ENCODE measurements around the gene EFCAB12.

The EFCAB12 gene

DNA sequence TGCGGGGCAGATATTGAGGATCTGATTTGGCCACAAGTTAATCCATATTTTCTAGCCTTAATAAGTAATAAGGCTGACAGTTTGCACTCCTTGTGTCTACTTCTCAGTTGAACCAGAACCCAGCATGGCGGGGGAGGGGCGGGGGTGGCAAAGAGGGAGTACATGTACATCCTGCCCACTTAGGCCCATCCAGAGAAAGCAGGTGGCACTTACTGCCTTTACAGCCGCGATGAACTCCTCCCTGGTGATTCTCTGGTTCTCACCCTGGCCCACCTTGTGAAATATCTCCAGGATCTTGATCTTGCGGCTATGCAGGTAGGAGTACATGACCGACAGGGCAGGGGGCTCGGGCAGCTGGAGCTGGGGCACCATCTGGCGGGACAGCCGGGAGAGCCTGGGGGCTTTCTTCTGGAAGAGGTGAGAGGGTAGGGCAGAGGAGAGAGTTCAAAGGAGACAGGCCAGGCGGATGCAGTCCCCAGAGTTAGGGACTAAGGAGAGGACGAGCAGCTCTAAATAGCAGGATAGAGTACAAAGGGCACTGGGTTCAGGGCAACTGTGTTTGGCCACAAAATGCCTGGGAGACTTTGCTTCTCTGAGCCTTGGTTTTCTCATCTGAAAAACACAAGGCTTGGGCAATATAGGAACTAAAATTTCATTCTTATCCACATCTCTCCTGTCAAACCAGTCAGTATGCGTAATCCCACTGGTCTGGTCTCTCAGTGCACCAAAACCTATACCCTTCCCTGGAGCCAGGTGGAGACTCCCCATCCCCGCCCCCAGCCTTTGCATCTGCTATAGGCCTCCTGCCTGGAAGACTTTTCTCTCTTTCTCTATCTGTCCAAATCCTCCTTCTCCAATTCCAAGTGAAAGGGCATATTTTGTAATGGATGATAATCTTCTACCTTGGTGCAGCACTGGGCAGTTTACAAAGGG, 10.1 kb downstream of the EFCAB12 start:
- WGBS, 2 donors (ENCODE audit: extremely low coverage in 2 of 2, insufficient read length in 2 of 2, insufficient replicate concordance in 1 of 2) = no CpG with 5 or more reads among the region's 14 CpGs
- H3K27ac ChIP-seq (replicated peaks; ENCODE audit: low read length) = no peak overlapping the region

GRCh38 chr3:129417326-129417725, 11.1 kb downstream of the EFCAB12 start:
- no peak overlapping the region for H4K91ac ChIP-seq (ENCODE audit: low read depth, low read length, poor library complexity)
- H2BK12ac ChIP-seq (ENCODE audit: low read length) = no peak overlapping the region
- H2BK5ac ChIP-seq (ENCODE audit: low read length) = no peak overlapping the region
- WGBS, 2 donors (ENCODE audit: extremely low coverage in 2 of 2, insufficient read length in 2 of 2, insufficient replicate concordance in 1 of 2) = no CpG with 5 or more reads among the region's 1 CpG
- no peak for DNase-seq (ENCODE audit: low spot score)
- H3K9ac ChIP-seq (ENCODE audit: low read depth, low read length, poor library complexity) = no peak overlapping the region
- no peak overlapping the region for H4K8ac ChIP-seq (ENCODE audit: low read depth, low read length)
- H3K36me3 ChIP-seq (replicated peaks in 1 of 2; ENCODE audit: control insufficient read depth in 2 of 2, insufficient read depth in 2 of 2, low read length in 2 of 2) = no peaks in the 10 kb centered on the region
- no peak overlapping the region for H3K14ac ChIP-seq (ENCODE audit: low read length)
- H3K27me3 ChIP-seq (ENCODE audit: control insufficient read depth in 3 of 3, insufficient read depth in 3 of 3, low read depth in 1 of 3, low read length in 3 of 3) = no peaks in the 10 kb centered on the region
- no peak overlapping the region for H3K23ac ChIP-seq (ENCODE audit: low read depth, low read length, poor library complexity)
- no peak overlapping the region for H2BK15ac ChIP-seq (ENCODE audit: low read length)
- H3K9me3 ChIP-seq (replicated peaks in 1 of 2; ENCODE audit: control insufficient read depth in 2 of 2, insufficient read depth in 1 of 2, low read depth in 1 of 2, low read length in 2 of 2) = no peaks in the 10 kb centered on the region
- no peak overlapping the region for H3K4me2 ChIP-seq (ENCODE audit: insufficient read depth, low read length, poor library complexity, severe bottlenecking)
- no peaks in the 10 kb centered on the region for H3K79me1 ChIP-seq (ENCODE audit: low read depth, low read length)
- H3K4ac ChIP-seq (ENCODE audit: low read length) = no peak overlapping the region
- no peak overlapping the region for H2AFZ ChIP-seq (ENCODE audit: low read length)
- no peak overlapping the region for H2BK120ac ChIP-seq (ENCODE audit: low read depth, low read length)
- no peak overlapping the region for H3K27ac ChIP-seq (replicated peaks; ENCODE audit: low read length)
- no peak overlapping the region for H3K18ac ChIP-seq (ENCODE audit: low read length)
- H3K4me1 ChIP-seq (ENCODE audit: control insufficient read depth in 2 of 2, insufficient read depth in 1 of 2, low read depth in 1 of 2, low read length in 2 of 2) = no peaks in the 10 kb centered on the region
- H2AK5ac ChIP-seq (ENCODE audit: low read depth, low read length) = no peak overlapping the region
- H3K4me3 ChIP-seq (ENCODE audit: low read length in 2 of 2) = no peak overlapping the region

More for the DNA sequence above, 10.1 kb downstream of the EFCAB12 start:
- Histone ChIP-seq H3K4me3 (ENCODE audit: low read length in 2 of 2) (no peak overlapping the region), H2BK120ac (ENCODE audit: low read depth, low read length) (no peak overlapping the region), H3K14ac (ENCODE audit: low read length) (no peak overlapping the region), H3K18ac (ENCODE audit: low read length) (no peak overlapping the region), H2BK15ac (ENCODE audit: low read length) (no peak overlapping the region), H3K9ac (ENCODE audit: low read depth, low read length, poor library complexity) (no peak overlapping the region), H3K9me3 (replicated peaks in 1 of 2; ENCODE audit: control insufficient read depth in 2 of 2, insufficient read depth in 1 of 2, low read depth in 1 of 2, low read length in 2 of 2) (no peaks in the 10 kb centered on the region), H3K4me2 (ENCODE audit: insufficient read depth, low read length, poor library complexity, severe bottlenecking) (no peak overlapping the region), H2BK12ac (ENCODE audit: low read length) (no peak overlapping the region), H3K27me3 (ENCODE audit: control insufficient read depth in 3 of 3, insufficient read depth in 3 of 3, low read depth in 1 of 3, low read length in 3 of 3) (no peaks in the 10 kb centered on the region), H3K79me1 (ENCODE audit: low read depth, low read length) (no peaks in the 10 kb centered on the region), H3K4me1 (ENCODE audit: control insufficient read depth in 2 of 2, insufficient read depth in 1 of 2, low read depth in 1 of 2, low read length in 2 of 2) (no peaks in the 10 kb centered on the region), H4K8ac (ENCODE audit: low read depth, low read length) (no peak overlapping the region), H2AFZ (ENCODE audit: low read length) (no peak overlapping the region), H2BK5ac (ENCODE audit: low read length) (peak overlapping the region; percentile 4), H3K4ac (ENCODE audit: low read length) (no peak overlapping the region), H3K36me3 (replicated peaks in 1 of 2; ENCODE audit: control insufficient read depth in 2 of 2, insufficient read depth in 2 of 2, low read length in 2 of 2) (no peaks in the 10 kb centered on the region), H4K91ac (ENCODE audit: low read depth, low read length, poor library complexity) (no peak overlapping the region), H3K23ac (ENCODE audit: low read depth, low read length, poor library complexity) (no peak overlapping the region), H2AK5ac (ENCODE audit: low read depth, low read length) (no peak overlapping the region)
- no peak for DNase-seq (ENCODE audit: low spot score)

- H3K79me1 ChIP-seq (ENCODE audit: low read depth, low read length) = no peaks in the 10 kb centered on the region
- H3K27me3 ChIP-seq (ENCODE audit: control insufficient read depth in 3 of 3, insufficient read depth in 3 of 3, low read depth in 1 of 3, low read length in 3 of 3) = no peaks in the 10 kb centered on the region
- no peak overlapping the region for H3K14ac ChIP-seq (ENCODE audit: low read length)
- H3K9me3 ChIP-seq (replicated peaks in 1 of 2; ENCODE audit: control insufficient read depth in 2 of 2, insufficient read depth in 1 of 2, low read depth in 1 of 2, low read length in 2 of 2) = no peaks in the 10 kb centered on the region
- H2AFZ ChIP-seq (ENCODE audit: low read length) = no peak overlapping the region
- no peak overlapping the region for H2AK5ac ChIP-seq (ENCODE audit: low read depth, low read length)
- H3K9ac ChIP-seq (ENCODE audit: low read depth, low read length, poor library complexity) = no peak overlapping the region
- no peak overlapping the region for H3K18ac ChIP-seq (ENCODE audit: low read length)
- no peak overlapping the region for H2BK5ac ChIP-seq (ENCODE audit: low read length)
- H3K36me3 ChIP-seq (replicated peaks in 1 of 2; ENCODE audit: control insufficient read depth in 2 of 2, insufficient read depth in 2 of 2, low read length in 2 of 2) = no peaks in the 10 kb centered on the region
- H4K91ac ChIP-seq (ENCODE audit: low read depth, low read length, poor library complexity) = no peak overlapping the region
- no peak overlapping the region for H3K4me2 ChIP-seq (ENCODE audit: insufficient read depth, low read length, poor library complexity, severe bottlenecking)
- no peaks in the 10 kb centered on the region for H3K4me1 ChIP-seq (ENCODE audit: control insufficient read depth in 2 of 2, insufficient read depth in 1 of 2, low read depth in 1 of 2, low read length in 2 of 2)
- no peak overlapping the region for H3K27ac ChIP-seq (replicated peaks; ENCODE audit: low read length)
- no peak overlapping the region for H2BK120ac ChIP-seq (ENCODE audit: low read depth, low read length)
- H4K8ac ChIP-seq (ENCODE audit: low read depth, low read length) = no peak overlapping the region
- DNase-seq (ENCODE audit: low spot score) = no peak
- H3K4me3 ChIP-seq (ENCODE audit: low read length in 2 of 2) = no peak overlapping the region
- no peak overlapping the region for H3K4ac ChIP-seq (ENCODE audit: low read length)
- no peak overlapping the region for H3K23ac ChIP-seq (ENCODE audit: low read depth, low read length, poor library complexity)
- H2BK15ac ChIP-seq (ENCODE audit: low read length) = no peak overlapping the region
- H2BK12ac ChIP-seq (ENCODE audit: low read length) = no peak overlapping the region
- WGBS, 2 donors (ENCODE audit: extremely low coverage in 2 of 2, insufficient read length in 2 of 2, insufficient replicate concordance in 1 of 2) = no CpG with 5 or more reads among the region's 4 CpGs
Measured at GRCh38 chr3:129416415-129416814, 12.0 kb downstream of the EFCAB12 start.

DNA sequence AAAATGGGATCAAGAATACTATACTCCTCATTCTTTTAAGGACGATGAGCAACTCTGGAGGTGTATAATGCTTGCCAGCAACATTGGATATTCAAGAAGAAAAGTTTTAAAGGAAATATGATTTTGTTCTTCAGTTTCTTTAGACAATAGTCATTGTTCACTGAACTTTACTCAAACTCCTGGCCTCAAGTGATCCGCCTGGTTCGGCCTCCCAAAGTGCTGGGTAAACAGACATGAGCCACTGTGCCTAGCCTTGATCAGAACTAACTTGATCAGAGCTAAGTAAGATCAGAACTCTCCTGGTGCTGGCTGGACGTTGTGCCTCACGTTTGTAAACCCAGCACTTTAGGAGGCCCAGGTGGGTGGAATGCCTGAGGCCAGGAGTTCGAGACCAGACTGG, 12.6 kb downstream of the EFCAB12 start:
- H4K91ac ChIP-seq (ENCODE audit: low read depth, low read length, poor library complexity) = no peak overlapping the region
- no peak for DNase-seq (ENCODE audit: low spot score)
- H3K27ac ChIP-seq (replicated peaks; ENCODE audit: low read length) = no peak overlapping the region
- no peak overlapping the region for H3K4me2 ChIP-seq (ENCODE audit: insufficient read depth, low read length, poor library complexity, severe bottlenecking)
- no peak overlapping the region for H3K23ac ChIP-seq (ENCODE audit: low read depth, low read length, poor library complexity)
- no peaks in the 10 kb centered on the region for H3K27me3 ChIP-seq (ENCODE audit: control insufficient read depth in 3 of 3, insufficient read depth in 3 of 3, low read depth in 1 of 3, low read length in 3 of 3)
- no peak overlapping the region for H3K4me3 ChIP-seq (ENCODE audit: low read length in 2 of 2)
- no peak overlapping the region for H2BK5ac ChIP-seq (ENCODE audit: low read length)
- H3K79me1 ChIP-seq (ENCODE audit: low read depth, low read length) = no peaks in the 10 kb centered on the region
- no peaks in the 10 kb centered on the region for H3K36me3 ChIP-seq (replicated peaks in 1 of 2; ENCODE audit: control insufficient read depth in 2 of 2, insufficient read depth in 2 of 2, low read length in 2 of 2)
- no peak overlapping the region for H2BK120ac ChIP-seq (ENCODE audit: low read depth, low read length)
- H3K14ac ChIP-seq (ENCODE audit: low read length) = no peak overlapping the region
- H4K8ac ChIP-seq (ENCODE audit: low read depth, low read length) = no peak overlapping the region
- H3K18ac ChIP-seq (ENCODE audit: low read length) = no peak overlapping the region
- no peak overlapping the region for H3K4ac ChIP-seq (ENCODE audit: low read length)
- no peak overlapping the region for H2BK15ac ChIP-seq (ENCODE audit: low read length)
- H2BK12ac ChIP-seq (ENCODE audit: low read length) = no peak overlapping the region
- H2AFZ ChIP-seq (ENCODE audit: low read length) = no peak overlapping the region
- no peak overlapping the region for H3K9ac ChIP-seq (ENCODE audit: low read depth, low read length, poor library complexity)
- WGBS, 2 donors (ENCODE audit: extremely low coverage in 2 of 2, insufficient read length in 2 of 2, insufficient replicate concordance in 1 of 2) = no CpG with 5 or more reads among the region's 6 CpGs
- H3K9me3 ChIP-seq (replicated peaks in 1 of 2; ENCODE audit: control insufficient read depth in 2 of 2, insufficient read depth in 1 of 2, low read depth in 1 of 2, low read length in 2 of 2) = no peaks in the 10 kb centered on the region
- H3K4me1 ChIP-seq (ENCODE audit: control insufficient read depth in 2 of 2, insufficient read depth in 1 of 2, low read depth in 1 of 2, low read length in 2 of 2) = no peaks in the 10 kb centered on the region
- no peak overlapping the region for H2AK5ac ChIP-seq (ENCODE audit: low read depth, low read length)
